GM10847 (cell line): ENCODE results near the gene MRPL50.

Experiments used
- POLR2A ChIP-seq: IDR thresholded peaks from 2 replicates; pipeline ENCODE4 v1.6.1; 2011; ENCODE audit not compliant: insufficient read length; ENCODE audit errors: extremely low read depth

The MRPL50 gene

DNA sequence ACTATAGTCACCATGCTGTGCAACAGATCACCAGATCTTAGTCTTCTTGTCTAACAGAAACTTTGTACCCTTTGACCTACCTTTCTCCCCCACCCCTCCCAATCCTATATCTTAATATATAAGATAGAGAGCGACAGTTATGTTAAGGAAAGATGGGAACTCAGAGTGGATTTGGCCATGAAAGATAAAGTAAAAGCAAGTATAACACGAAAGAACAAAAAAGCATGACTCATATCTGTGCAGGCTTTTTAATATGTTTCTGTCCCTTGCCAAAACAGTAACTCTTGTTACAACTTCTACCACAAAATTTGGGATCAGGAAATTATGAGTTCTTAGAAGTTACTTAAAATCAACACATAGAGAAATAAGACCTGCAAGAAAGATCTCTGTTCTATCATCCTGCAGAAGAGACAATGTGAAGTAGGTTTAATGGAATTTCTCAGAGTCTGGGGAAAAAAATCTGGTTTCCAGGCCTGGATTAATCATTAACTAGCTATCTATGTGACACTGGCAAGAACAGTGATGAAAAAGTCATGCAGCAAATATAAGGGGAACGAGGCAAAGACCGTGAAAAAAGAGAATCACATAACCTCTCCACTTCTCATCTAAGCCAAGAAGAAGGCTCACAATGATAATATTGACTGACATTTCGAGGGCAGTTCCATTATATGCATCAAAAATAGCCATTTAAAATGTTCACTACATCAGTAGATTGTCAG, 32.2 kb downstream of the MRPL50 start:
- TF ChIP-seq POLR2A: no peak

GRCh38 chr9:101365181-101365580, 33.2 kb downstream of the MRPL50 start:
- TF ChIP-seq POLR2A: no peak

GRCh38 chr9:101362450-101362849, 36.0 kb downstream of the MRPL50 start:
- no peak for TF ChIP-seq POLR2A

GRCh38 chr9:101360647-101361046, 37.8 kb downstream of the MRPL50 start:
- TF ChIP-seq POLR2A: no peak

- no peak for TF ChIP-seq POLR2A
Observed at GRCh38 chr9:101359679-101360078, 38.7 kb downstream of the MRPL50 start.

- no peak for TF ChIP-seq POLR2A
Observed at GRCh38 chr9:101356619-101357018, 41.8 kb downstream of the MRPL50 start.

DNA sequence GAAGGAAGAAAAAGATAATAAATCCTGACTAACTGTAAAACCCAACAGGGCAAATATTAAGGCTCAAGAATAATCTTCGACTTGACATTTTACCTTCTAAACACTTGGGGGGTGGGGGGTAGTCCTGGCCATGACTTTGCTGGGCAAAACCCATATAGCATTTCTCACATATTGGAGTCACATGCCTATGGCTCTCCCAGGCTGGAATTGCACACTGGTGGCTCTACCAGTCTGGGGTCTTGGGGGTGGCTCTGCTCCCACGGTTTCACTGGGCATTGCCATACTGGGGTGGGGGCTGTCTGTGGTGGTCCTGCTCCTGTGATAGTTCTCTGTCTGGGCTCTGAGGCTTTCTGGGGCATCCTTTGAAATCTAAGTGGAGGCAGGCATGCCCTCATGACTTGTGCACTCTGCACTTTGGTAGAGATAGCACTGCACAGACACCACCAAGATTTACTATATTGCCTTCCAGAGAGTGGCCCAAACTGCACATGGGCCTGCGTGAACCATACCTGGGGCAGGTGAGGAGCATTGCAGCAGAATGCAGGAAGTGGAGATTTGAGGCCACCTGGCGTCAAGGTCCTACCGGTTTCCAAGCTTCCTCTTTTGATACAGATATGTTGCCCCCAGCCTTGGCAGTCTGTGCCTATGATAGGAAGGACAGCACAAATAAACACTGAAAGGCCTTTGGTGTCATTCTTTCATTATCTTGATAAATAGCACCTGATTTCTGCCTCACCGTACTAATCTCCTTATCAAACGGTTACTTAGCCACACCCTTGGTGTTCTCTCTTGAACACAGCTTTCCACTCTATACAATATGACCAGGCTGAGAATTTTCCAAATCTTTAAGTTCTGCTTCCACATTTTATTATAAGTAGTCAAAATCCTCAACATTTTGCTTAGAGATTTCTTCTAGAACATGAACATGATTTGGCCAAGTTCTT, 43.4 kb downstream of the MRPL50 start:
- no peak for TF ChIP-seq POLR2A

DNA sequence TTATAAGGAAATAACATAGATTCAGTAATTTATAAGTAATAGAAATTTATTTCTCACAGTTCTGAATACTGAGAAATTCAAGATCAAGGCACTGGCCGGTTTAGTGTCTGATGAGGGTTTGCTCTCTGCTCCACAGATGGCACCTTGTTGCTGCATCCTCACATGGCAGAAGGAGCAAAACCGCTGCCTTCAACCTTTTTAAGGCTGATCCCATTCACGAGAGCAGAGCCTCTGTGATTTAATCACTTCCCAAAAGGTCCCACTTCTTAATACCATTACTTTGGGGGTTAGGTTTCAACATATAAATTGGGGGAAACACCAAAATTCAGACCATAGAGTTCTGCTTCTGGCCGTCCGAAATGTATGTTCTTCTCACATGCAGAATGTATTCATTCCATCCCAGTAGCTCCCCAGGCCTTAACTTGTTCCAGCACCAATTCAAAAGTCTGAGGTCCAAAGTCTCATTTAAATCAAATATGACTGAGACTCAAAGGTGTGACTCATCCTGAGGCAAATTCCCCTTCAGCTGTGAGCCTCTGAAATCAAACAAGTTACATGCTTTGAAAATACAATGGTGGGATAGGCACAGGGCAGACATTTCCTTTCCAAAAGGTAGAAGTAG, 44.2 kb downstream of the MRPL50 start:
- TF ChIP-seq POLR2A: no peak

DNA sequence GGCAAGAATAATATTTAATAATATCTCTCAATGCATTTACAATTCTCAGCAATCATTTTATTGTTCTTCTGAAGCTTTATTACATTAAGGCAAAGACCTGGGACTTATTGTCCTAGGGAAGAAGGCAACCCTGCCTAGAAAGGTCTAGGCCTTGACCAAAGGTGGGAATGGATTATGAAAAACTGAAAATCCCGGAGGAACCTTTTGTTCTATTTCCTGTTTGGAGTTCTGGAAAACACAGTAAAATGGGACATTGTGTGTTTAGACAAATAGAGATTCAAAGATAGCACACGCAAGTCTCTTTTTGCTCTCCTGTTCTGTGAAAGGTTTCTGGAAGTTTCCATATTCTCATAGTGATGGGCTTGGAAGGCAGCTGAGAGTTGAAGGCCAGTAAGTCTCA, 44.7 kb downstream of the MRPL50 start:
- TF ChIP-seq POLR2A: no peak

GRCh38 chr9:101352892-101353463, 45.4 kb downstream of the MRPL50 start:
- TF ChIP-seq POLR2A: no peak

GRCh38 chr9:101350285-101350684, 48.1 kb downstream of the MRPL50 start:
- TF ChIP-seq POLR2A: no peak

GRCh38 chr9:101342595-101342994, 55.8 kb downstream of the MRPL50 start:
- no peak for TF ChIP-seq POLR2A

- no peak for TF ChIP-seq POLR2A
Observed at GRCh38 chr9:101341958-101342357, 56.5 kb downstream of the MRPL50 start.
